ENCODE measurements around the gene POLE.

- no peak for TF ChIP-seq NCOA2 (IDR thresholded peaks at IDR 0.05; ENCODE audit: partially characterized antibody in 2 of 2)
- TF ChIP-seq CHD2 (IDR thresholded peaks at IDR 0.05; ENCODE audit: low read depth, low read length) = no peak
- no peak for TF ChIP-seq DIDO1 (tag; IDR thresholded peaks at IDR 0.05; ENCODE audit: low read depth)
- no peak for TF ChIP-seq MEF2D (tag; conservative IDR thresholded peaks at IDR 0.05; ENCODE audit: low read depth)
- no peak for TF ChIP-seq XRCC5 (IDR thresholded peaks at IDR 0.05; ENCODE audit: low read depth, low read length)
- no peak for TF ChIP-seq ZNF124 (CRISPR knock-in tag; IDR thresholded peaks at IDR 0.05)
- no peak for TF ChIP-seq SIX5 (IDR thresholded peaks at IDR 0.05; ENCODE audit: borderline replicate concordance in 1 of 2, insufficient read depth in 1 of 2, low read depth in 1 of 2, low read length in 2 of 2)
- TF ChIP-seq ZNF274 (IDR thresholded peaks at IDR 0.05; ENCODE audit: borderline replicate concordance, low read depth, low read length) = no peak
- TF ChIP-seq POLR2AphosphoS5 (IDR thresholded peaks at IDR 0.05; ENCODE audit: control insufficient read depth, insufficient read depth, low read depth, low read length) = no peak
- TF ChIP-seq HDAC1 (IDR thresholded peaks at IDR 0.05) = no peak
- TF ChIP-seq FOSL1 (tag; conservative IDR thresholded peaks at IDR 0.05) = no peak
- no peak for TF ChIP-seq ARID3A (IDR thresholded peaks at IDR 0.05; ENCODE audit: borderline replicate concordance, low read depth, low read length)
Observed at GRCh38 chr12:132586929-132587328, 100.2 kb downstream of the POLE start.
